ENCODE measurements around the gene TGM3.

The TGM3 gene

GRCh38 chr20:2273634-2274302, 22.0 kb upstream of the TGM3 start:
- Histone ChIP-seq H3K9me3 (ENCODE audit: control insufficient read depth, insufficient read depth, low read length) (no peaks in the 10 kb centered on the region), H3K4me1 (ENCODE audit: insufficient read depth, low read length) (no peaks in the 10 kb centered on the region), H3K9ac (ENCODE audit: low read depth, low read length) (no peak overlapping the region), H3K36me3 (ENCODE audit: insufficient read depth, low read length) (no peaks in the 10 kb centered on the region)

- no peaks in the 10 kb centered on the region for H3K36me3 ChIP-seq (ENCODE audit: insufficient read depth, low read length)
These were observed 19.8 kb upstream of the TGM3 start for GRCh38 chr20:2276015-2276414.

GRCh38 chr20:2279253-2279779, 16.5 kb upstream of the TGM3 start:
- Histone ChIP-seq H3K9me3 (ENCODE audit: control insufficient read depth, insufficient read depth, low read length) (no peaks in the 10 kb centered on the region), H3K36me3 (ENCODE audit: insufficient read depth, low read length) (no peaks in the 10 kb centered on the region), H3K4me1 (ENCODE audit: insufficient read depth, low read length) (peaks cover 4% of the 10 kb centered on the region; the same call in 1 of the 2 replicates), H3K9ac (ENCODE audit: low read depth, low read length) (no peak overlapping the region)

More at GRCh38 chr20:2276015-2276414, 19.8 kb upstream of the TGM3 start:
- H3K9me3 ChIP-seq (ENCODE audit: control insufficient read depth, insufficient read depth, low read length) = no peaks in the 10 kb centered on the region
- H3K4me1 ChIP-seq (ENCODE audit: insufficient read depth, low read length) = no peaks in the 10 kb centered on the region
- H3K9ac ChIP-seq (ENCODE audit: low read depth, low read length) = no peak overlapping the region

- no peaks in the 10 kb centered on the region for H3K36me3 ChIP-seq (ENCODE audit: insufficient read depth, low read length)
- H3K9ac ChIP-seq (ENCODE audit: low read depth, low read length) = no peak overlapping the region
- H3K9me3 ChIP-seq (ENCODE audit: control insufficient read depth, insufficient read depth, low read length) = no peaks in the 10 kb centered on the region
- H3K4me1 ChIP-seq (ENCODE audit: insufficient read depth, low read length) = peaks cover 4% of the 10 kb centered on the region; the same call in 1 of the 2 replicates
These were observed 15.7 kb upstream of the TGM3 start for GRCh38 chr20:2280082-2280481.

GRCh38 chr20:2281563-2281962, 14.2 kb upstream of the TGM3 start:
- Histone ChIP-seq H3K9ac (ENCODE audit: low read depth, low read length) (no peak overlapping the region), H3K9me3 (ENCODE audit: control insufficient read depth, insufficient read depth, low read length) (no peaks in the 10 kb centered on the region), H3K4me1 (ENCODE audit: insufficient read depth, low read length) (peaks cover 4% of the 10 kb centered on the region; the same call in 1 of the 2 replicates), H3K36me3 (ENCODE audit: insufficient read depth, low read length) (no peaks in the 10 kb centered on the region)

GRCh38 chr20:2282181-2282580, 13.6 kb upstream of the TGM3 start:
- Histone ChIP-seq H3K4me1 (ENCODE audit: insufficient read depth, low read length) (peaks cover 4% of the 10 kb centered on the region; the same call in 1 of the 2 replicates), H3K36me3 (ENCODE audit: insufficient read depth, low read length) (no peaks in the 10 kb centered on the region), H3K9ac (ENCODE audit: low read depth, low read length) (no peak overlapping the region), H3K9me3 (ENCODE audit: control insufficient read depth, insufficient read depth, low read length) (no peaks in the 10 kb centered on the region)

GRCh38 chr20:2283706-2284423, 11.9 kb upstream of the TGM3 start:
- peaks cover 4% of the 10 kb centered on the region; the same call in 1 of the 2 replicates for H3K4me1 ChIP-seq (ENCODE audit: insufficient read depth, low read length)
- no peaks in the 10 kb centered on the region for H3K9me3 ChIP-seq (ENCODE audit: control insufficient read depth, insufficient read depth, low read length)
- no peaks in the 10 kb centered on the region for H3K36me3 ChIP-seq (ENCODE audit: insufficient read depth, low read length)
- H3K9ac ChIP-seq (ENCODE audit: low read depth, low read length) = no peak overlapping the region

- H3K4me1 ChIP-seq (ENCODE audit: insufficient read depth, low read length) = peaks cover 4% of the 10 kb centered on the region; the same call in 1 of the 2 replicates
These were observed 10.6 kb upstream of the TGM3 start for GRCh38 chr20:2285193-2285592.

GRCh38 chr20:2285613-2286012, 10.2 kb upstream of the TGM3 start:
- H3K9me3 ChIP-seq (ENCODE audit: control insufficient read depth, insufficient read depth, low read length) = no peaks in the 10 kb centered on the region
- no peaks in the 10 kb centered on the region for H3K36me3 ChIP-seq (ENCODE audit: insufficient read depth, low read length)
- peaks cover 4% of the 10 kb centered on the region; the same call in 1 of the 2 replicates for H3K4me1 ChIP-seq (ENCODE audit: insufficient read depth, low read length)
- H3K9ac ChIP-seq (ENCODE audit: low read depth, low read length) = no peak overlapping the region

More at GRCh38 chr20:2285193-2285592, 10.6 kb upstream of the TGM3 start:
- Histone ChIP-seq H3K36me3 (ENCODE audit: insufficient read depth, low read length) (no peaks in the 10 kb centered on the region), H3K9ac (ENCODE audit: low read depth, low read length) (no peak overlapping the region), H3K9me3 (ENCODE audit: control insufficient read depth, insufficient read depth, low read length) (no peaks in the 10 kb centered on the region)

GRCh38 chr20:2287504-2287903, 8.3 kb upstream of the TGM3 start:
- Histone ChIP-seq H3K9ac (ENCODE audit: low read depth, low read length) (no peak overlapping the region), H3K9me3 (ENCODE audit: control insufficient read depth, insufficient read depth, low read length) (no peaks in the 10 kb centered on the region), H3K36me3 (ENCODE audit: insufficient read depth, low read length) (no peaks in the 10 kb centered on the region), H3K4me1 (ENCODE audit: insufficient read depth, low read length) (peaks cover 4% of the 10 kb centered on the region; the same call in 1 of the 2 replicates)

GRCh38 chr20:2289475-2289874, 6.3 kb upstream of the TGM3 start:
- Histone ChIP-seq H3K9ac (ENCODE audit: low read depth, low read length) (no peak overlapping the region), H3K36me3 (ENCODE audit: insufficient read depth, low read length) (no peaks in the 10 kb centered on the region), H3K9me3 (ENCODE audit: control insufficient read depth, insufficient read depth, low read length) (no peaks in the 10 kb centered on the region), H3K4me1 (ENCODE audit: insufficient read depth, low read length) (no peaks in the 10 kb centered on the region)

GRCh38 chr20:2290486-2290885, 5.3 kb upstream of the TGM3 start:
- no peaks in the 10 kb centered on the region for H3K9me3 ChIP-seq (ENCODE audit: control insufficient read depth, insufficient read depth, low read length)
- no peaks in the 10 kb centered on the region for H3K4me1 ChIP-seq (ENCODE audit: insufficient read depth, low read length)
- no peaks in the 10 kb centered on the region for H3K36me3 ChIP-seq (ENCODE audit: insufficient read depth, low read length)
- H3K9ac ChIP-seq (ENCODE audit: low read depth, low read length) = no peak overlapping the region

GRCh38 chr20:2292416-2293110, 3.2 kb upstream of the TGM3 start:
- Histone ChIP-seq H3K9ac (ENCODE audit: low read depth, low read length) (no peak overlapping the region), H3K9me3 (ENCODE audit: control insufficient read depth, insufficient read depth, low read length) (no peaks in the 10 kb centered on the region), H3K36me3 (ENCODE audit: insufficient read depth, low read length) (no peaks in the 10 kb centered on the region), H3K4me1 (ENCODE audit: insufficient read depth, low read length) (peaks cover 13% of the 10 kb centered on the region)

- H3K36me3 ChIP-seq (ENCODE audit: insufficient read depth, low read length) = no peaks in the 10 kb centered on the region
- H3K9ac ChIP-seq (ENCODE audit: low read depth, low read length) = no peak overlapping the region
- peaks cover 15% of the 10 kb centered on the region for H3K4me1 ChIP-seq (ENCODE audit: insufficient read depth, low read length)
- no peaks in the 10 kb centered on the region for H3K9me3 ChIP-seq (ENCODE audit: control insufficient read depth, insufficient read depth, low read length)
These were observed 2.3 kb upstream of the TGM3 start for GRCh38 chr20:2293486-2293885.
